ENCODE measurements around the gene SPTBN5. TPM values are rescaled to one million over a fixed set of nuclear protein-coding genes. Genes with fewer than 3 reads are reported as not detected.

The SPTBN5 gene
- total RNA-seq, 2 experiments from 2014 or later, result 0.11 to 0.14 TPM

GRCh38 chr15:41886741-41887140 lies 7.1 kb downstream of the SPTBN5 start:
- H3K36me3 Mint-ChIP-seq (ENCODE audit: low read depth), result no peaks in the 10 kb centered on the region
- CTCF ChIA-PET, result interaction anchor here (1.1 to 1.3 kb wide), 2 partner anchors 75 to 112 kb away, joined by 3 read pairs; partner anchors contain the start of gene MAPKBP1
- DNase-seq (no peak), ATAC-seq (no peak)
- peaks cover 18% of the 10 kb centered on the region for H3K4me1 Mint-ChIP-seq (ENCODE audit: low read depth)
- POLR2A ChIA-PET, result no interaction called here
- TF ChIP-seq CTCF (IDR thresholded peaks at IDR 0.05), result no peak
- no peak overlapping the region for H3K27ac Mint-ChIP-seq
- no peaks in the 10 kb centered on the region for H3K9me3 Mint-ChIP-seq
- intact Hi-C loops (cut with micrococcal nuclease), result no loop called here
- peaks cover 3% of the 10 kb centered on the region for H3K27me3 Mint-ChIP-seq
- H3K4me3 Mint-ChIP-seq, result no peak overlapping the region

GRCh38 chr15:41885841-41886240 lies 8.0 kb downstream of the SPTBN5 start:
- POLR2A ChIA-PET, result no interaction called here
- Mint-ChIP-seq H3K4me3 (no peak overlapping the region), H3K4me1 (ENCODE audit: low read depth) (peaks cover 22% of the 10 kb centered on the region), H3K36me3 (ENCODE audit: low read depth) (no peaks in the 10 kb centered on the region), H3K27me3 (peaks cover 9% of the 10 kb centered on the region), H3K9me3 (no peaks in the 10 kb centered on the region), H3K27ac (no peak overlapping the region)
- CTCF ChIA-PET, result interaction anchor here (1.1 to 1.3 kb wide), 2 partner anchors 74 to 111 kb away, joined by 3 read pairs; partner anchors contain the start of gene MAPKBP1
- no peak for TF ChIP-seq CTCF (IDR thresholded peaks at IDR 0.05)
- no peak for DNase-seq
- no peak for ATAC-seq
- intact Hi-C loops (cut with micrococcal nuclease), result no loop called here

- ATAC-seq (no peak), DNase-seq (no peak)
- ChIA-PET CTCF (no interaction called here), POLR2A (no interaction called here)
- Mint-ChIP-seq H3K36me3 (ENCODE audit: low read depth) (no peaks in the 10 kb centered on the region), H3K27ac (no peak overlapping the region), H3K4me1 (ENCODE audit: low read depth) (peaks cover 22% of the 10 kb centered on the region), H3K4me3 (no peak overlapping the region), H3K9me3 (no peaks in the 10 kb centered on the region), H3K27me3 (peaks cover 14% of the 10 kb centered on the region)
- no peak for TF ChIP-seq CTCF (IDR thresholded peaks at IDR 0.05)
- intact Hi-C loops (cut with micrococcal nuclease), result no loop called here
Measured at GRCh38 chr15:41885321-41885720, 8.5 kb downstream of the SPTBN5 start.

- H3K4me1 Mint-ChIP-seq (ENCODE audit: low read depth), result peaks cover 22% of the 10 kb centered on the region
- H3K36me3 Mint-ChIP-seq (ENCODE audit: low read depth), result no peaks in the 10 kb centered on the region
- intact Hi-C loops (cut with micrococcal nuclease), result no loop called here
- no peak for TF ChIP-seq CTCF (IDR thresholded peaks at IDR 0.05)
- peaks cover 14% of the 10 kb centered on the region for H3K27me3 Mint-ChIP-seq
- ATAC-seq (no peak), DNase-seq (no peak)
- no peak overlapping the region for H3K27ac Mint-ChIP-seq
- ChIA-PET CTCF (interaction anchor here (0.6 kb wide), 1 partner anchor 183 kb away, joined by 4 read pairs; no protein-coding TSS in a partner anchor), POLR2A (no interaction called here)
- H3K4me3 Mint-ChIP-seq, result no peak overlapping the region
- no peaks in the 10 kb centered on the region for H3K9me3 Mint-ChIP-seq
Measured at GRCh38 chr15:41884458-41884857, 9.4 kb downstream of the SPTBN5 start.

- peaks cover 14% of the 10 kb centered on the region for H3K27me3 Mint-ChIP-seq
- H3K4me1 Mint-ChIP-seq (ENCODE audit: low read depth), result peaks cover 12% of the 10 kb centered on the region
- no peaks in the 10 kb centered on the region for H3K9me3 Mint-ChIP-seq
- DNase-seq (no peak), ATAC-seq (no peak)
- no peaks in the 10 kb centered on the region for H3K36me3 Mint-ChIP-seq (ENCODE audit: low read depth)
- intact Hi-C loops (cut with micrococcal nuclease), result no loop called here
- POLR2A ChIA-PET, result interaction anchor here (1.0 kb wide), 1 partner anchor 12 kb away, joined by 3 read pairs; no protein-coding TSS in a partner anchor
- no peak overlapping the region for H3K27ac Mint-ChIP-seq
- TF ChIP-seq CTCF (IDR thresholded peaks at IDR 0.05), result no peak
- no peak overlapping the region for H3K4me3 Mint-ChIP-seq
- CTCF ChIA-PET, result no interaction called here
Measured at GRCh38 chr15:41883484-41883825, 10.4 kb downstream of the SPTBN5 start.
